NCI-H748 (cell line): Measurements from ENCODE around the gene MDH1B.
"Not testable (repeated sequence)": the region's sequence is repeated elsewhere in the genome, so short reads cannot be mapped to it uniquely, and the experiment has no call there.

Experiments
- DNase-seq: peaks from one replicate; lab custom pipeline; 2025; ENCODE audit not compliant: unreplicated experiment; lab: John Stamatoyannopoulos, UW

The MDH1B gene

DNA sequence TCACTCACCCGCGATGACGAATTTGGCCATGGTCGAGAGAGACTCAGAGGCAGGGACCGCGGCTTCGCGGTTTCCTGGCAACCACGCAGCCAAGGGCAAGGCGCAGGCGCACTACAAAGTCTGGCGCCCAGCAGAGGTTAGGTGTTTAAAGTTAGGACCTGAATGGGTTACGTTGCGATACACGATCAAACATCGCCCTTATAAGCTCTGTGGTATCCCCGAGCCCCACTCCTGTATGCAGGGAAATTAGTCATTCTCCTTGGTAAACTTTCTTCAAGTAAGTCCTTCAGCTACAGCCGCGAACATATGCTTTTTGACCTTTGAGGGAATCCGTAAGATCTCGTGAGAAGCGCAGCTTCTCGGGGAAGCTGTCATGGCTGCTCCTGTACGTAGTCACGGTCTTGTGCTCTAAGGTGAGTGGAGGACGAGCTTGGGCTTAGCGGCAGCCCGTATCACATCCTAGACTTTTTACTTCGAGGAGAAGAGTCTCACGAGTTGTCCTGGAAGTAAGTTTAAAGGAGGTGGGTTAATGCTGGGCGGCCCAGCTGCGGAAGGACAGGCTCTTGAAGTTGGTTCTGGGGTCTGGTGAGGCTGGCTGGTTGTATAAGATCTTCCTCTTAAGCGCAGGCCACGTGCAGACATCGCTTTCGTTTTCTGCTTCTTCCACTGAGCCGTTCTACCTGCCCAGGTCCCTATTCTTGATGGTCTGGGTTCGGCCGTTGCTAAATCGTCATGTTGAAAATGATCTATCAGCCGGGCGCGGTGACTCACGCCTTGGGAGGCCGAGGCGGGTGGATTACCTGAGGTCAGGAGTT lies at the start of gene MDH1B, which contains the start of gene FASTKD2:
Gene MDH1B, minus strand, starts transcription at position 87 of the 815 bp plus-strand sequence. Its CDS starts 57 bp downstream, at position 30.
Gene FASTKD2, plus strand, starts transcription at position 365 of the 815 bp plus-strand sequence. CDS start 1,088 bp downstream, outside the sequence.
- DNase-seq: peak; percentile 90

DNA sequence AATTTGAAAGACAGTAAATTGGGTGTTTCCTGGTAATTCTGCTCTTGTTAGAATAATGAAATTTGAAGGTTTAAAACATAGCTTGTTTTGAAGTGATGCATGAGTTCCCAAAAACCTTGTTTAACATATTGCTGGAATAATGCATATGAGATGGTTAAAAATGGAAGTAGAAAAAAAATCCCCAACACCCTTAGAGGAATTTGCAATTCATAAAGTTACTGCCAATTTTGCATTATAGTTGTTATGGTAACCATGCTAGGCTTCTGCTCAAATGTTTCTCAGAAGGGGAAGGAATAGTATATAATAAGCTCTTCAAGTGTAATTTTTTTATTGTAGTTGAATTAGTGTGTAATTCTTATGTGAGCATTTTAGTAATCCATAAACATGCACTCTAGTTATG lies 49.4 kb upstream of the MDH1B start:
- DNase-seq: no peak

DNA sequence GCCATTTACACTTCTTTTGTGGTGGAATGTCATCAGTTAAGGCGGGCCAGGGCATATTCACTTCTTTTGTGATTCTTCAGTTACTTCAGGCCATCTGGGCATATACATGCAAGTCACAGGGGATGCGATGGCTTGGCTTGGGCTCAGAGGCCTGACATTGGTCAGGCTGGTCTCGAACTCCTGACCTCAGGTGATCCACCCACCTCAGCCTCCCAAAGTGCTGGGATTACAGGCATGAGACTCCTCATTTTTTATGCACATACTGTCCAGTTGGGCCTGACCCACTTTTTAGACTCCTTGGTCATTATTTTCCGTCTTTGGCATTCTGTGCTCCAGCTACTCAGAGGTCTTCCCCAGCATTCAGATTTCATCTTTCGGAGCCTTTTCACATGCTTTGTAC lies 47.3 kb upstream of the MDH1B start:
- not testable (repeated sequence) for DNase-seq

DNA sequence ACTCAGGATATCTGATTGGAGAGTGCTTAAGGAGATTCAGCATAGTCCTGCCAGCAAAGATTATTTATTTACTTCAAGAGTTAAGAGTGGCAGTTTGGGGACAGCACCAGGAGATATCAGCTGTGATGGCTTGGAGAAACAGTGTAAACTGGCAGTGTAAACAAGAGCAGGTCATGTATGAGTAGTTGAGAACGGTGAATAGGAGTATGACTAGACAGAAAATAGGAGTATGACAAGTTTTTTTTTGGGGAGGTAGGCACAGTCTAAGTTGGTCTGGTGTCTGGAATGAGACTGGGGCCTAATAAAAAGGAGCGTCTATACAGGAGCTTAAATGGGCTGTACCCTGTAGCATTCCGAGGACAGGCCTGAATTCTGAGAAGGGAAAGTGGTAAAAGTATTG lies 42.5 kb upstream of the MDH1B start:
- DNase-seq: not testable (repeated sequence)

DNA sequence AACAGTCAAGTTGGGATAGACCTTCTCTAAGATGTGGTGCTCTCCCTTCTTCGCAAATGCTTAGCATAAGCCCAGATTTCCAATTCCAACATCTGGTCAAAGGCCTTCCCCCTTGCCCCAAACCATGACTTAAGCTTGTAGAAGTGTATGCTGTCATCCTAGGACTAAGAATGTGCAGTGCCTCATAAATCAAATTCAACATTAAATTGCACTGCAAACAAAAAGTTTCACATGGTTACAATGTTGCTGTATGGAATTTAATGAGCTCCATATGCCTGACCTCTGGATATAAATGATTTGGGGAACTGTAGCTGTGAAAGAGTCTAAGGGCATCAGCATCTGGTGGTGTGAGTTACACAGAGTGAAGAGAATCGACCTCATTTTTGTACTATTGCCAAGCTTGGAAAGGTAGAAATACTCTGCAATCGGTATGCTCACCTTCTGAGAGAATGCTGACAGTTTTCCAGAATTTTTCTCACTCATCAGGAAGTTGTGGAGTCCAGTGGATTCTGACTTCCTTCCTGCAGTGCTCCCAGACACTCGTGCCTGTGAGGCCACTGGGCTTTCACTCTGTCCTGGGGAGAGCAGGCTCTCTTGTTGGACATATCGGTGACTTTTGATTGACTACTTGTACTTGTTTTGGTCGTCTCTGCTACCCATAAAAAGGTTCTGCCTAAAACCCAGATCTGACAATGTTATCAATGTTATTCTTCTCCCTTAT lies 40.9 kb upstream of the MDH1B start:
- no peak for DNase-seq

DNA sequence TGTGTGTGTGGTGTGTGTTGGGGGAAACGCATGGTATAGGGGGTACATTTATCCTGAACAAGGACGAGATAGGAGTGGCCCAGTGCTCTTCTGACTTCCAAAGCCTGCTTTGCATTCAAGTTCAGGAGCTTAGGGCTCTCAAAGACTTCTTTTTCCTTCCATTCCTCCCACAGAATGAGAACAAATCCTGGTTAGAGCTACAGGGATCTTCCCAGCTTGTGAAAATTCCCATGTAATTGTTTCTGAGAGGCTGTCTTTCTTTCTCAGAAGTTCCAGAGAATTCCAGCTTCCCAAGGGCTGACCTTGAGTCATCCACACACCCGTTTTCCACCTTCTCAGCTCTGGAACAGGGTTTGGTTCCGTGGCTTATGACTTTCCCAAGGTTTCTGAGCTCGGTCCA lies 39.2 kb upstream of the MDH1B start:
- no peak for DNase-seq

DNA sequence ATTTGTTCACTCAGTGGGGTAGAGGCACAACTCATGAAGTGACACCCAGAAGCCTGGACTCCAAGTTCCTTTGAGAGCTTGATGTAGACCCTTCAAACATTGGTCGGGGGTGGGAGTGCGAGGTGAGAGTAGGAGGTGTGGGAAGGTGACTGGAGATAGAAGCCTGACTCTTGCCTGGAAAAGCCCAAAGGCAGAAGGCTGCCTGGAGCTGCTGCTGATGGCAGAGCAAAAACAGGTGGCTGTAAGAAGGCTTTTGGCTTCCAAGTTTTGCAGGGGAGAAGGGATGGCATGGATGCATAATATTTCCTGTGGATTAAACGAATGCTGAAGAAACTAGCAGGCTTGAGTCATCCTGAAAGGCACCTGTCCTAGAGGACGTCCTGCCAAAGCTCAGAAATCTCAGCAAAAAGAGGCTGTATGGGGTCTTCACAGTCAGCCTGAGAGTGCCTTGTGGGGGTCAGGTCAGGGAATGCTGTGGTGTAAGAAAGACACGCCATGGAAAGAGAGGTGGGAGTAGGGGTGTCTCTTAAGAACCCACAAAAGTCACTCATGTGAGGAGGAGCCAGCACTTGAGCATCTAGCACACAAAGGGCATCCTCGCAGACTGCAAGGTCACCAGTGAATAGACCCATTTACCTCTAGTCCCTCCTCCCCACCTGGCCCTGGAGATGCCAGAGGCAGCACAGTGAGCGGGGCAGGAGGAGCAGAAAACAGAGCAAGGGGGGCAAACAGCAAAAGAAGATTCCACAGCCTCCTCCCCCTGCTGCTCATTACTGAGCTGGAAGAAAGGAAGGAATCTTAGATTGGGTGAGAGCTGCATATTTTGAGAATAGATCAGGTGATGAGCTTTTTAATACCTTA lies 37.8 kb upstream of the MDH1B start:
- no peak for DNase-seq

DNA sequence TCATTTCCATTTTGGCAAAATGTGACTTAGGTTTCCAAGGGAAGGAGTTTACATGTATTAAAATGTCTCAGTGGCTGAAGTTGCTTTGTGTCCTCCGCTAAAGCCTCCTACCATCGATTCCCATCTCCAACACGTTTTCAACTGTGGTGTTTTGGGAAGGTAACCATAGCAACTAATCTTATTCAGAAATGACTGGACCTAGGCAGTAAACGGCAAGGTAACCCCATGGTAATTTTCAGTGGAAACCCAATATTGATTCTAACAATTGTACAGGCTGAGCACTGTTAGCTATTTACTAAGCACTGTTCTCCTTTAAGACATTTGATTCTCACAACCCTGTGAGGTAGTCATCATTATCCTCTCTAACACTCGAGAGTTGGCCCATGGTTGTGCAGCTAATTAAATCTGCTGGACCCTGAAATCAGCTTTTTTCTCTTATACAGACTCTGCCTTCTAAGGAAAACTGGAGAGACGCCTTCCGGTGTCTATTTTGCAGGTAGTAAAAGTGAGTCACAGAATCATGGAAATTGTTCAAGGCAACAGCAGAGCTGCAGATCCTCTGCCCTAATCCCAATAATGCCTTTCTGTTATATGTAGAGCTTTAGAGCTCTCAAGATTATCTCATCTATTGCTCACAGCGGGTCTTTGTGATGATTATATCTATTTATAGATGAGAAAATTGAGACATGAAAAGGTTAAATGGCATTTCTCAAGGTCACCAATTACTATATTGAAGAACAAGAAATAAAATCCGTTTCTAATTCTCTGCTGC lies 36.5 kb upstream of the MDH1B start:
- DNase-seq: peak; percentile 50

DNA sequence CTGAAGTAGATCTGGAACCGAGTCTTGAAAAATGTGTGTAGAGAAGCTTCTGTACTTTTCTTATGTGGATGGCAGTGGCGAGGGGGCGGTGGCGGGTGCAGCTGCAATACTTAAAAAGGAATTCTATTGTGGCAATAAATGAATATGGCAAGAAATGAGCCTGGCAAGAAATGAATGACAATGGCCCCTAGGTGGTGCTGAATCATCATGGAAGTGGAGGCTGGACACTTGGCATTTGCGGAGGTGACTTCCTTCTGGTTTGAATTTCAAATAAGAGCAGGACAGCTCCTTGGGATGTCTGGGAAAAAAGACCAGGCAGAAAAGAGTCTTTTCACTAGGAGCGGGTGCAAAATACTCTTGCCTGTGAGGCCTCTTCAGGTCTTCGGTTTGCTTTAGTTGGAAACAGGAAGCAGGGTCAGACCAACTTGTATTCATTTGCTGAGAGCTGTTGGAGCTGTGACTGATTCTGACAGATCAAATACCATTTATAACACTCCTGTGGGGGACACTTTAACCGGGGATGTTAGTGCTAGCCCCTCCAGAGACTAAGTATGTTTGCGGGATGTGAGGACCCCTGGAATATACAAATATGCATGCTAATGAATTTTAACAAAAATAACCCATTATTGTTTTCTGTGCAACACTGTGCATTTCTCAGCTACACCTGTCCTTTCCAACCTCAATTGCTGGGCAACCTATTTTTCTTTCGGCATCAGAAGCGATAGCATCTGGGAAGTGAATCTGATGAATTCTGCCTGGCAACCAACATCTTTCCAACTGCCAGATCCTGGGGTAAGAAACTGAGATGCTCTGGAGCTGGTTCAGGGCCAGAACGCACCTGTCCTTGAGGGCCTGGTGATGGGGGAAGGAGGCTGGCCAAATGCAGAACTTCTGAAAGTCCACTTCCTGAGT lies 35.6 kb upstream of the MDH1B start:
- DNase-seq: peak; percentile 76

DNA sequence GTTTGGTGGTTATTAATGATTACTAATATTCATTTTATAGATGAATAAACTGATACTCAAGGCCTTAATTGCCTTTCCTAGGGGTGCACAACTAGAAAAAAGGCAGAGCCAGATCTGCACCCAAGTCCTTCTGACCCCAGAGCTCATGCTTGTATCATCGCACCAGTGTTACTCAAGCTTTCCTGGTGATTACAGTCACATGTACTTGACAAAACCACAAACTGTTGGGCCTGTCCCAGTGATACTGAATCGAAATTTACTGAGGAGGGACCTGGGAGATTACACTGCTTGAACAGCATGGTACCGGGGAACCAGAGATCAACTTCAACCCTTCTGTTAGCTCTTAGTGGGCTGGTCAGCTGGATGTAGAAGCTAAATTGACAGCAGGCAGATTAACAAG lies 34.0 kb upstream of the MDH1B start:
- no peak for DNase-seq

DNA sequence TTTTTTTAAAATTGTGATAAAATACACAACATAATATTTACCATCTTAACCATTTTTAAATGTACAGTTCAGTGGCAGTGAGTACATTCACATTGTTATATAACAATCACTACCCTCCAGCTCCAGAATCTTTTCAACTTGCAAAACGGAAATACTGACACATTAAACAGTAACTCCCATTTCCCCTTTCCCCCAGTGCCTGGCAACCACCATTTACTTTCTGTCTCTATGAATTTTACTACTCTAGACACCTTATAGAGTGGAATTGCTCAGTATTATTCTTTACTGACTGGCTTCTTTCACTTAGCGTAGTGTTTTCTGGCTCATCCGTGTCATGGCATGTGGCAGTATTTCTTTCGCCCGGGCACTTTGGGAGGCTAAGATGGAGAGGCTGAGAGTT lies 32.9 kb upstream of the MDH1B start:
- no peak for DNase-seq

DNA sequence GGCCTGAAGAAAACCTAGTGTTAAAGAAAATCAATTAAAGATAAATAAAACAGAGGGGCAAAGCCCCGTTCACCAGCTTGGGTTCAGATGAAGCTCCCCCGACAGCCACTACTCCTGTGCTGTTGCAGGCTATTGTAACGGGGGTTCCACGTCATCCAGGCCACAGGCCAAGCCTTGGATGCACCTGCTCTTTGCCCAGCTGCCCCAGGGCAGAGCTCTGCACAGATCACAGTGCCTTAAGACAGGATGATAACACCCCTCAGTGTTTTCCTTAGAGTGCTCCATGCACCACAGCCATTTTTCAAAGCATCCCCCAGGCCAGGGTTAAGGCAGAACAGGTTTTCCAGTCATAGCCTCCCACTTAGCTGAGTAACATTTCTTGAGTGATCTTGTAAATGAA lies 32.2 kb upstream of the MDH1B start:
- DNase-seq: no peak

DNA sequence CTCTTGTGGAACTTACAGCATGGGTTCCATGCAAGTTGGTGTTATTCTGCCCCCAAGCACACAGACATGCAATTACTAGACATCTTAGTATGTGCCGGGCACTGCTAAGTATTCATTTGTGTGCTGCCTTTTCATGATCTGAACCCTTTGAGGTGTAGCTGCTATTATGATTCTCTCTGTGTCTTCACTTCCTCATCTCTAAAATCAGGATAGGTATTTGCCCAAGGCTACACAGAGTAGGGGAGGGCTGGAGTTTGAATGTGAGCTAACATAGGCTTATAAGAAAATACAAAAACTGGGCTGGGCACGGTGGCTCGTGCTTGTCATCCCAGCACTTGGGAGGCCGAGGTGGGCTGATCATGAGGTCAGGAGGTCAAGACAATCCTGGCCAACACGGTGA lies 27.5 kb upstream of the MDH1B start:
- no peak for DNase-seq

DNA sequence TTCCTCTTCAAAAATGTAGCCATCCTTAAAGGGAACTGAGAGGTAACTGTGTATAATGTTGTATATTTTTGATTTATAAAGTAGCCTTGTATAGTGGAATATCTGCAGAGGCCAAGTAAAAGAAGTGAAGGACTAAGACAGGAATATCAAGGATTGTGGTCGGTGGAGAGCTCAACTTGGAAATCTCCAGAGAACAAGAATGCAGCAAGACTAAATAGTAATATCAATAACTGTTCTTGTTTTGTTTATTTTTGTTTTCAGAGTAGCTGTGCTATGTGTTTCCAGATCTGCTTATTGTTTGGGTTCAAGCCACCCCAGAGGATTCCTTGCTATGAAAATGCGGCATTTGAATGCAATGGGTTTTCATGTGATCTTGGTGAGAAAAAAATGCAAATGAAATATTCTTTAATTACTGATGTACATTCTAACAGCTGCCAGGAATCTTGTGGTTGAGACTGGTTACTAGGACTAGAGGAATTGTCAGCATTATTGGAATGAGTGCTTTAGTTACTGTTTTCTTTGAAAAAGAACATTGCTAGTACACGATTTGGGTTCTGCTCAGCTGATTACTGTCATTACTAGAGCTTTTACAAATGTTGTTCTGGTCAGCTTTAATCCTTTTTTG lies 25.3 kb upstream of the MDH1B start:
- DNase-seq: no peak

DNA sequence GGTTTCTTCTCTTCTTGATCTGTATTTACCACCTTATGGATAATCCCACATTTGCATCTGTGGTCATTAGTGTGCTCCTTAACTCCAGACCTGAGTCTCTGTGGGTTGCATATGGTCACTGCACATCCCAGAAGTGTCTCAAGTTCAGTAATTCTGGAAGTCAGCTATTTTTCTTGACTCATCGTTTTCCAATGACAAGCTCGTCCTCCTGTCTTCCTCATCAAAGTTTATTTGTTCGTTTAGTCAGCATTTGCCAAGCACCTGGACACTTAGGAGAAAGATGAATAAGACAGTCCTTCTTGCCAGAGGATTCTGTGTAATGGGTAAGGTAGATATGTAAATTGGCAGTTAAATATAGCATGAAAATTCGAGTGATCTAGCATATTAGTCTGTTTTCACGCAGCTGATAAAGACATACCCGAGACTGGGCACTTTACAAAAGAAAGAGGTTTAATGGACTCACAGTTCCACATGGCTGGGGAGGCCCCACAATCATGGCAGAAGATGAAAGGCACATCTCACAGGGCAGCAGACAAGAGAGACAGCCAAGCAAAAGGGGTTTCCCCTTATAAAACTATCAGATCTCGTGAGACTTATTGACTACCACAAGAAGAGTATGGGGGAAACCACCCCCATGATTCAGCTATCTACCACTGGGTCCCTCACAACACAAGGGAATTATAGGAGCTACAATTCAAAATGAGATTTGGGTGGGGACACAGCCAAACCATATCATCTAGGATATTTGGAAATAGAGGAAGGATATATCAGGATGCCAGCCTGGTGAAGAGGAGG lies 19.6 kb upstream of the MDH1B start:
- DNase-seq: no peak

DNA sequence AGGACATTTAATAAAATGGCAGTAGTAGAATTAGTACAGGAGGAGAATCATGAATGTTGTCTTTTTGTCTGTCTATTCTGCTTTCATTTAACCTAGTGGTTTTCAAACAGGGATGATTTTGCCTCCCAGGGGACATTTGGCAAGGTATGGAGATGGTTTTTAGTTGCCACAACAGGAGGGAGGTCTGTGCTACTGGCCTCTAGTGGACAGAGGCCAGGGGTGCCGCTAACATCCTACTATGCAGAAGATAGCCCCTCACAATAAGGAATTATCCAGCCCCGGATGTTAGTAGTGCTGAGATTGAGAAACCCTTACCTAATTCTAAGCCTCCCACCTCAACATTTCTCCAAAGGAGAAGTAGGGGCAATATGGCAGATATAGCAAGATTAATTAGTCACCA lies 18.6 kb upstream of the MDH1B start:
- peak; percentile 18 for DNase-seq

DNA sequence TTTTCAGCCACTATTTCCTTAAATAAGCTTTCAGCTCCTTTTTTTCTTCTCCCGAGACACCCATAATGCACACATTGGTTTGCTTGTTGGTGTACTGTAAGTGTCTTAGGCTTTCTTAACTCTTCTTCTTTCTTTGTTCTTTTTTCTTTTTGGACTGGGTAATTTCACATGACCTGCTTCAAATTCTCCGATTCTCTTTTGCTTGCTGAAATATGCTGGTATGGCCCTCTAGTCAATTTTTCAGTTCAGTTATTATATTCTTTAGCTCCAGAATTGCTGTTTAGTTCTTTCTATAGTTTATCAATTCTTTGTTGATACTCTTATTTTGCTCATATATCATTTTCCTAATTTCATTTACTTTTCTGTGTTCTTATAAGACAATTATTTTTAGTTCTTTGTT lies 15.5 kb upstream of the MDH1B start:
- no peak for DNase-seq

DNA sequence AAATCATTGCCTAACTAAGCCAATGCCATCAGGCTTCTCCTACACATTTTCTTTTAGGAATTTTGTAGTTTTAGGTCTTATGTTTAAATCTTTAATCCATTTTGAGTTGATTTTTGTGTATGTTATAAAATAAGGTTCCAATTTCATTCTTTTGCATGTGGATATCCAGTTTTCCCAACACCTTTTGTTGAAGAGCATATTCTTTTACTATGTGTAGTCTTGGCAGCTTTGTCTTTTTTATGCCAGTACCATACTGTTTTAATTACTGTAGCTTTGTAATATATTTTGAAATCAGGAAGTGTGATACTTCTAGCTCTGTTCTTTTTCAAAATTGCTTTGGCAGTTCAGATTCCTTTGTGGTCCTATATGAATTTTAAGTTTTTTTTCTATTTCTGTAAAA lies 11.3 kb upstream of the MDH1B start:
- DNase-seq: no peak
